ENCODE measurements around the gene LRRTM4. TPM values are rescaled to one million over a fixed set of nuclear protein-coding genes. Genes with fewer than 3 reads are reported as not detected.

Gene LRRTM4
- polyA plus RNA-seq, 1 donor from 2014 or later, result 37.1 TPM

GRCh38 chr2:77508511-77508910 is 13.7 kb downstream of the LRRTM4 start:
- no peak overlapping the region for H3K27ac ChIP-seq (ENCODE audit: low read length)
- TF ChIP-seq SMC3 (conservative IDR thresholded peaks at IDR 0.05; ENCODE audit: poor library complexity), result no peak
- TF ChIP-seq MXI1 (conservative IDR thresholded peaks at IDR 0.05; ENCODE audit: poor library complexity, severe bottlenecking), result no peak
- TF ChIP-seq EP300 (conservative IDR thresholded peaks at IDR 0.05; ENCODE audit: poor library complexity, severe bottlenecking), result no peak
- TF ChIP-seq REST (IDR thresholded peaks at IDR 0.05; ENCODE audit: borderline replicate concordance), result no peak
- TF ChIP-seq CTCF (IDR thresholded peaks at IDR 0.05; ENCODE audit: poor library complexity, severe bottlenecking), result no peak
- no peak for TF ChIP-seq EZH2 (IDR thresholded peaks at IDR 0.05; ENCODE audit: borderline replicate concordance, insufficient read depth, low read length, poor library complexity, severe bottlenecking)
- TF ChIP-seq TAF1 (IDR thresholded peaks at IDR 0.05; ENCODE audit: low read depth), result no peak
- TF ChIP-seq RAD21 (conservative IDR thresholded peaks at IDR 0.05), result no peak
- no peak for TF ChIP-seq POLR2AphosphoS5 (IDR thresholded peaks at IDR 0.05)

GRCh38 chr2:77507657-77508056 is 14.5 kb downstream of the LRRTM4 start:
- TF ChIP-seq TAF1 (IDR thresholded peaks at IDR 0.05; ENCODE audit: low read depth) (no peak), EP300 (conservative IDR thresholded peaks at IDR 0.05; ENCODE audit: poor library complexity, severe bottlenecking) (no peak), EZH2 (IDR thresholded peaks at IDR 0.05; ENCODE audit: borderline replicate concordance, insufficient read depth, low read length, poor library complexity, severe bottlenecking) (no peak), SMC3 (conservative IDR thresholded peaks at IDR 0.05; ENCODE audit: poor library complexity) (no peak), REST (IDR thresholded peaks at IDR 0.05; ENCODE audit: borderline replicate concordance) (no peak), RAD21 (conservative IDR thresholded peaks at IDR 0.05) (no peak), CTCF (IDR thresholded peaks at IDR 0.05; ENCODE audit: poor library complexity, severe bottlenecking) (no peak), POLR2AphosphoS5 (IDR thresholded peaks at IDR 0.05) (no peak), MXI1 (conservative IDR thresholded peaks at IDR 0.05; ENCODE audit: poor library complexity, severe bottlenecking) (no peak)
- peak overlapping the region; percentile 21 for H3K4me3 ChIP-seq (ENCODE audit: low read length)
- no peaks in the 10 kb centered on the region for H3K9me3 ChIP-seq (ENCODE audit: low read length)
- H3K4me2 ChIP-seq (ENCODE audit: low read length), result peak overlapping the region; percentile 35
- H2AFZ ChIP-seq (ENCODE audit: low read depth, low read length), result no peak overlapping the region
- no peaks in the 10 kb centered on the region for H3K9me2 ChIP-seq (ENCODE audit: insufficient read depth, low read length)
- H4K20me1 ChIP-seq (ENCODE audit: insufficient read depth), result no peaks in the 10 kb centered on the region
- peaks cover 13% of the 10 kb centered on the region for H3F3A ChIP-seq (ENCODE audit: insufficient read depth, low read length, poor library complexity, severe bottlenecking)
- H3K9ac ChIP-seq (ENCODE audit: low read length), result no peak overlapping the region
- peaks cover 49% of the 10 kb centered on the region for H3K79me2 ChIP-seq (replicated peaks; ENCODE audit: insufficient read depth, low read length)
- no peak overlapping the region for H3K27ac ChIP-seq (ENCODE audit: low read length)
- H3K36me3 ChIP-seq (ENCODE audit: insufficient read depth, low read length), result no peaks in the 10 kb centered on the region
- H3K27me3 ChIP-seq (ENCODE audit: insufficient read depth, low read depth, low read length), result no peaks in the 10 kb centered on the region

More at GRCh38 chr2:77508511-77508910, 13.7 kb downstream of the LRRTM4 start:
- Histone ChIP-seq H3K79me2 (replicated peaks; ENCODE audit: insufficient read depth, low read length) (peaks cover 58% of the 10 kb centered on the region), H3K36me3 (ENCODE audit: insufficient read depth, low read length) (no peaks in the 10 kb centered on the region), H3K9me2 (ENCODE audit: insufficient read depth, low read length) (no peaks in the 10 kb centered on the region), H3K4me2 (ENCODE audit: low read length) (peak overlapping the region; percentile 7), H3F3A (ENCODE audit: insufficient read depth, low read length, poor library complexity, severe bottlenecking) (peaks cover 12% of the 10 kb centered on the region), H4K20me1 (ENCODE audit: insufficient read depth) (no peaks in the 10 kb centered on the region), H3K4me3 (ENCODE audit: low read length) (no peak overlapping the region), H3K27me3 (ENCODE audit: insufficient read depth, low read depth, low read length) (no peaks in the 10 kb centered on the region), H3K9me3 (ENCODE audit: low read length) (no peaks in the 10 kb centered on the region), H2AFZ (ENCODE audit: low read depth, low read length) (no peak overlapping the region), H3K9ac (ENCODE audit: low read length) (no peak overlapping the region)
